Nephron progenitor cell (in vitro differentiated cells): ENCODE data around the gene TMOD1.
A peak's percentile ranks its signal among the peaks of the same experiment; 100 is the strongest.

Experiments used
- DNase-seq: peaks from one replicate; pipeline ENCODE4 v3.0.0; 2021
- H3K27ac Mint-ChIP-seq: 2 replicates; pipeline ENCODE4 v1.8.0; 2021; ENCODE audit warnings: mild to moderate bottlenecking, moderate library complexity, mixed read lengths
- H3K27me3 Mint-ChIP-seq: 2 replicates; pipeline ENCODE4 v1.8.0; 2021; ENCODE audit warnings: mild to moderate bottlenecking, low read depth, mixed read lengths; ENCODE audit not compliant: poor library complexity
- H3K36me3 Mint-ChIP-seq: 2 replicates; pipeline ENCODE4 v1.8.0; 2021; ENCODE audit warnings: low read depth, mixed read lengths
- H3K4me1 Mint-ChIP-seq: 2 replicates; pipeline ENCODE4 v1.8.0; 2021; ENCODE audit warnings: mixed read lengths
- H3K4me3 Mint-ChIP-seq: 2 replicates; pipeline ENCODE4 v1.8.0; 2021; ENCODE audit warnings: mild to moderate bottlenecking, moderate library complexity, mixed read lengths
- H3K9me3 Mint-ChIP-seq: 2 replicates; pipeline ENCODE4 v1.8.0; 2021; ENCODE audit warnings: mild to moderate bottlenecking, moderate library complexity, mixed read lengths
- CTCF ChIP-seq: fragments of 200-600 bp; sonication (generic); IDR thresholded peaks from 2 replicates; pipeline ENCODE4 v1.5.0; 2021; ENCODE audit warnings: antibody characterized with exemption

Gene TMOD1

GRCh38 chr9:97510797-97511654 lies 9.6 kb downstream of the TMOD1 start:
- Mint-ChIP-seq H3K4me3 (no peak overlapping the region), H3K27me3 (peaks cover 25% of the 10 kb centered on the region), H3K4me1 (peaks cover 32% of the 10 kb centered on the region), H3K9me3 (no peaks in the 10 kb centered on the region), H3K27ac (no peak overlapping the region), H3K36me3 (no peaks in the 10 kb centered on the region)
- DNase-seq, result no peak
- TF ChIP-seq CTCF, result no peak

- no peaks in the 10 kb centered on the region for H3K9me3 Mint-ChIP-seq
- no peak overlapping the region for H3K27ac Mint-ChIP-seq
- peaks cover 29% of the 10 kb centered on the region for H3K27me3 Mint-ChIP-seq
- H3K36me3 Mint-ChIP-seq, result no peaks in the 10 kb centered on the region
- DNase-seq, result no peak
- peaks cover 40% of the 10 kb centered on the region for H3K4me1 Mint-ChIP-seq
- H3K4me3 Mint-ChIP-seq, result no peak overlapping the region
- no peak for TF ChIP-seq CTCF
These were observed 10.4 kb downstream of the TMOD1 start for GRCh38 chr9:97511655-97512427.

- TF ChIP-seq CTCF, result no peak
- Mint-ChIP-seq H3K9me3 (no peaks in the 10 kb centered on the region), H3K36me3 (no peaks in the 10 kb centered on the region), H3K4me1 (peaks cover 51% of the 10 kb centered on the region), H3K4me3 (no peak overlapping the region), H3K27me3 (peaks cover 29% of the 10 kb centered on the region), H3K27ac (peak overlapping the region; percentile 37)
- DNase-seq, result no peak
These were observed 11.6 kb downstream of the TMOD1 start for GRCh38 chr9:97512966-97513560.

- Mint-ChIP-seq H3K27ac (no peak overlapping the region), H3K27me3 (peaks cover 21% of the 10 kb centered on the region), H3K36me3 (no peaks in the 10 kb centered on the region), H3K9me3 (no peaks in the 10 kb centered on the region), H3K4me1 (peaks cover 66% of the 10 kb centered on the region), H3K4me3 (no peak overlapping the region)
- TF ChIP-seq CTCF, result no peak
- no peak for DNase-seq
These were observed 13.1 kb downstream of the TMOD1 start for GRCh38 chr9:97514531-97514930.

GRCh38 chr9:97515662-97516061 lies 14.2 kb downstream of the TMOD1 start:
- no peak for DNase-seq
- no peak overlapping the region for H3K4me3 Mint-ChIP-seq
- peaks cover 25% of the 10 kb centered on the region for H3K27me3 Mint-ChIP-seq
- H3K4me1 Mint-ChIP-seq, result peaks cover 75% of the 10 kb centered on the region
- no peaks in the 10 kb centered on the region for H3K9me3 Mint-ChIP-seq
- no peaks in the 10 kb centered on the region for H3K36me3 Mint-ChIP-seq
- H3K27ac Mint-ChIP-seq, result no peak overlapping the region
- TF ChIP-seq CTCF, result no peak
